ENCODE measurements around the gene SLC25A11. TPM values are rescaled to one million over a fixed set of nuclear protein-coding genes. Genes with fewer than 3 reads are reported as not detected.

Gene SLC25A11
- total RNA-seq, 1 donor from 2014 or later, result 219 TPM

GRCh38 chr17:4969047-4969550, 29.3 kb upstream of the SLC25A11 start:
- peaks cover 65% of the 10 kb centered on the region for H3K4me1 ChIP-seq
- no peaks in the 10 kb centered on the region for H3K27me3 ChIP-seq (ENCODE audit: low read depth)
- intact Hi-C loops (cut with micrococcal nuclease), result no loop called here
- H3K9me3 ChIP-seq (replicated peaks), result no peaks in the 10 kb centered on the region
- peaks cover 32% of the 10 kb centered on the region for H3K36me3 ChIP-seq
- H3K4me3 ChIP-seq, result peak overlapping the region; percentile 90
- TF ChIP-seq, protein P1, sequence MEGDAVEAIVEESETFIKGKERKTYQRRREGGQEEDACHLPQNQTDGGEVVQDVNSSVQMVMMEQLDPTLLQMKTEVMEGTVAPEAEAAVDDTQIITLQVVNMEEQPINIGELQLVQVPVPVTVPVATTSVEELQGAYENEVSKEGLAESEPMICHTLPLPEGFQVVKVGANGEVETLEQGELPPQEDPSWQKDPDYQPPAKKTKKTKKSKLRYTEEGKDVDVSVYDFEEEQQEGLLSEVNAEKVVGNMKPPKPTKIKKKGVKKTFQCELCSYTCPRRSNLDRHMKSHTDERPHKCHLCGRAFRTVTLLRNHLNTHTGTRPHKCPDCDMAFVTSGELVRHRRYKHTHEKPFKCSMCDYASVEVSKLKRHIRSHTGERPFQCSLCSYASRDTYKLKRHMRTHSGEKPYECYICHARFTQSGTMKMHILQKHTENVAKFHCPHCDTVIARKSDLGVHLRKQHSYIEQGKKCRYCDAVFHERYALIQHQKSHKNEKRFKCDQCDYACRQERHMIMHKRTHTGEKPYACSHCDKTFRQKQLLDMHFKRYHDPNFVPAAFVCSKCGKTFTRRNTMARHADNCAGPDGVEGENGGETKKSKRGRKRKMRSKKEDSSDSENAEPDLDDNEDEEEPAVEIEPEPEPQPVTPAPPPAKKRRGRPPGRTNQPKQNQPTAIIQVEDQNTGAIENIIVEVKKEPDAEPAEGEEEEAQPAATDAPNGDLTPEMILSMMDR (IDR thresholded peaks at IDR 0.05; ENCODE audit: borderline replicate concordance), result no peak
- DNase-seq, result no peak
- peak overlapping the region; percentile 98 for H3K27ac ChIP-seq (replicated peaks)

DNA sequence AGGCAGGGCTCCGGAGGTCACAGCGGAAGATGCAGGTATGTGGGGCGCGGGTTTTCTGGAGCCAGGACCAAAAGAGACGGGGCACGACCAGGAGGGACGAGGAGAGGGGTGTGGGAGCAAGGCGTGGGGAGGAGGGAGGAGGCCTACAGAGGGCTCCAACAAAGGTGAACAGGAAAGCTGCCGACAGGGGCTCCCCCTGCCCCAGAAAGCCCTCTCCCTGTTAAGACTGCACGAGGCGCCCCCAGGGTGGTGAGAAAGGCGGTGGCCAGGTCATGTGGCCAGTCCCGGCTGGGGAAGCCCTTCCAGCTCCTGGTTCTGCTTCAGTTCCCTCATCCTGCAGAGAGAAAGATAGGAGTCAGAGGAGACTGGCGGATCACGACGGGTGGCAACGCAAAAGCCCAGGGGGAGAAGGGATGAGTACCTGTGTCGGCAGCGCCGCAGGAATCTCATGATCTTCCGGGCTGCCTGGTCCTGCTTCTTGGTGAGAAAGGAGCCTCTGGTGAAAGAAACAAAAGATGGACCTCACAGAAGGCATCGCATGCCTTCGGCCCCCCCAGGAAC, 28.7 kb upstream of the SLC25A11 start:
- intact Hi-C loops (cut with micrococcal nuclease), result no loop called here

GRCh38 chr17:4967539-4968485, 28.0 kb upstream of the SLC25A11 start, which contains the start of gene SPAG7:
Gene SPAG7, minus strand, starts transcription at chr17:4967817. Its CDS starts 13 bp downstream, at chr17:4967804.
- Histone ChIP-seq H3K27me3 (ENCODE audit: low read depth) (no peaks in the 10 kb centered on the region), H3K4me3 (peak within 1 kb of the TSS; percentile 90), H3K27ac (replicated peaks) (peak within 1 kb of the TSS; percentile 98), H3K4me1 (peaks cover 54% of the 10 kb centered on the region), H3K36me3 (peaks cover 28% of the 10 kb centered on the region), H3K9me3 (replicated peaks) (no peaks in the 10 kb centered on the region)
- peak; percentile 94 for DNase-seq
- TF ChIP-seq, protein P1 (IDR thresholded peaks at IDR 0.05; ENCODE audit: borderline replicate concordance), result no peak
- intact Hi-C loops (cut with micrococcal nuclease), result no loop called here

More for the DNA sequence above, 28.7 kb upstream of the SLC25A11 start:
- no peak for DNase-seq
- H3K4me1 ChIP-seq, result peaks cover 61% of the 10 kb centered on the region
- H3K4me3 ChIP-seq, result peak overlapping the region; percentile 90
- peak overlapping the region; percentile 98 for H3K27ac ChIP-seq (replicated peaks)
- H3K27me3 ChIP-seq (ENCODE audit: low read depth), result no peaks in the 10 kb centered on the region
- no peaks in the 10 kb centered on the region for H3K9me3 ChIP-seq (replicated peaks)
- TF ChIP-seq, protein P1 (IDR thresholded peaks at IDR 0.05; ENCODE audit: borderline replicate concordance), result no peak
- H3K36me3 ChIP-seq, result peaks cover 31% of the 10 kb centered on the region

DNA sequence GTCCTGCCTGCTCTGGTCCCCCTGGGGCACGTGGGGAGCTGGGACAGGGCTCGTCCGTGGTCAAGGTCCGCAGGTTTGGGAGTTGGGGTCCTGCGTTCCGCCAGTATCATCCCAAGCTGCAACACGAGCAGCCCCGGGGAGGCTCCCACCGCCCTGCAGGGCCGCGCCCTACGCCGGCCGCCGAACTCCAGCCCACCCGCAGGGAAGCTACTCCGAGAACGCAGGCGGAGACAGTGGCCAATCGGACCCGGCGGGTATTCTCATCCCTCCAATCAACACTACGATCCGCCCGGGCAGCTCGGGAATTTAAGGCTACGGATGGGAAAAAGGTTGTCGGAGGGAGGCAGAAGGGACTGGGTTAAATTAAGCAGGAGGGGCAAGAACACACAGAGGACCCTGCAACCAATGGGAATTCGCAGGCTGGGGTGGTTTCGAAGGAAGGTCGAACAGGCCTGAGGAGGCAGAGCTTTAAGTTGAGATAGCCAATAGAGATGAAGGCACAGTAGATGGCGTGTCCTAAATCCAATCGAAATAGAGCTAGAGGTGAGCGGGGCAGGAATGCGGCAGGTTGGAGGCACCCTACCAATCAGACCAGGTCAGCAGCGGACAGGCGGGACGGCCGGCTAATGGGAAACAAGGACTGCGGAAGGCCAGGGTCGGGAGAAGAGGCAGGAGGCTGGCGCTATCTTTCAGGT, 27.1 kb upstream of the SLC25A11 start:
- H3K9me3 ChIP-seq (replicated peaks), result no peaks in the 10 kb centered on the region
- H3K27me3 ChIP-seq (ENCODE audit: low read depth), result no peaks in the 10 kb centered on the region
- peak overlapping the region; percentile 90 for H3K4me3 ChIP-seq
- H3K36me3 ChIP-seq, result peaks cover 27% of the 10 kb centered on the region
- intact Hi-C loops (cut with micrococcal nuclease), result no loop called here
- H3K27ac ChIP-seq (replicated peaks), result peak overlapping the region; percentile 98
- H3K4me1 ChIP-seq, result peaks cover 45% of the 10 kb centered on the region
- TF ChIP-seq, protein P1 (IDR thresholded peaks at IDR 0.05; ENCODE audit: borderline replicate concordance), result no peak
- DNase-seq, result peak; percentile 98

Data from left ventricle myocardium inferior (tissue), 1 donor.